Gastroesophageal sphincter (tissue), 3 donors: ENCODE data around the gene MFF.

ENCODE experiments used
- CTCF ChIP-seq, 4 experiments: fragments of 200-600 bp in 2 of 4; fragments of 450-650 bp in 2 of 4; sonication (generic) in 1 of 4; IDR thresholded peaks; one replicate each; pipeline ENCODE4 v1.5.1; 2017 to 2019; ENCODE audit warnings: antibody characterized with exemption in 4 of 4, mild to moderate bottlenecking in 2 of 4, moderate library complexity in 2 of 4
- POLR2A ChIP-seq, 2 donors: fragments of 450-650 bp; IDR thresholded peaks; one replicate each; pipeline ENCODE4 v1.6.1; 2017; ENCODE audit warnings: antibody characterized with exemption in 2 of 2, mild to moderate bottlenecking in 2 of 2, moderate library complexity in 1 of 2

GRCh38 chr2:227363756-227364155 is 38.7 kb downstream of the MFF start:
- TF ChIP-seq POLR2A (IDR thresholded peaks at IDR 0.05): no peak
- no peak for TF ChIP-seq CTCF (IDR thresholded peaks at IDR 0.05)
